HCT116 (cell line): ENCODE results near the gene CHST4. TPM values are rescaled to one million over a fixed set of nuclear protein-coding genes. Genes with fewer than 3 reads are reported as not detected.

Experiments used
- ATAC-seq: fragments of 200-7000 bp; cut with Tn5 transposase; 2 replicates; pipeline ENCODE4 v1.9.1; 2020; ENCODE audit warnings: mild to moderate bottlenecking, moderate library complexity
- BruUV-seq: library from RNA; stranded (reverse); fragments of 400-500 nt; replicated peaks from 2 replicates; lab custom pipeline; 2021; lab: Mats Ljungman, UMichigan
- CTCF ChIA-PET: fragments of 300-600 bp; sonication (Branson Sonifier 250); formaldehyde crosslinking; loops from one replicate; lab custom pipeline; 2021; ENCODE audit warnings: antibody characterized with exemption; lab: Charles Lee
- POLR2A ChIA-PET: fragments of 300-600, 350-600 bp; sonication (Branson Sonifier 250); formaldehyde crosslinking; loops from one replicate; lab custom pipeline; 2021; ENCODE audit warnings: antibody characterized with exemption; lab: Charles Lee
- RAD21 ChIA-PET, 2 experiments: fragments of 300-600 bp; sonication (Branson Sonifier 250); formaldehyde crosslinking; loops; one replicate each; lab custom pipeline; 2023; ENCODE audit warnings: low total read pairs in 2 of 2; ENCODE audit not compliant: uncharacterized antibody in 2 of 2, unreplicated experiment in 2 of 2, low non-redundant PET in 1 of 2; lab: Charles Lee
- DNase-seq: peaks from one replicate; pipeline ENCODE4 v3.0.0-alpha.2; 2010; ENCODE audit warnings: low read depth, low spot score
- H2AFZ ChIP-seq: fragments of 200-600 bp; shearing (Covaris generic), sonication (generic); 2 replicates; pipeline ENCODE4 v1.6.1; 2017; ENCODE audit warnings: low read depth, mixed run types, mixed read lengths, antibody characterized with exemption, low read length; ENCODE audit not compliant: poor library complexity, severe bottlenecking
- H3K27ac ChIP-seq: 2 replicates; pipeline ENCODE4 v1.5.1; 2012; ENCODE audit warnings: low read depth, low read length
- H3K27me3 ChIP-seq: fragments of 200-600 bp; sonication (generic); 2 replicates; pipeline ENCODE4 v1.6.1; 2016; ENCODE audit warnings: mixed run types, low read length, mixed read lengths; ENCODE audit not compliant: insufficient read depth
- H3K36me3 ChIP-seq, 2 experiments: fragments of 200-500 bp in 1 of 2; fragments of 200-600 bp in 1 of 2; sonication (Bioruptor generic) in 1 of 2; sonication (generic) in 1 of 2; 2 replicates each; pipeline versions ENCODE4 v1.5.1 to v1.6.1; 2014 to 2016; ENCODE audit warnings: low read length in 2 of 2, inconsistent platforms in 1 of 2, mixed read lengths in 1 of 2, mixed run types in 1 of 2; ENCODE audit not compliant: insufficient read depth in 2 of 2, control insufficient read depth in 1 of 2
- H3K4me1 ChIP-seq, 2 experiments: fragments of 200-600 bp in 1 of 2; sonication (generic) in 1 of 2; 2 replicates each; pipeline versions ENCODE4 v1.5.1 to v1.6.1; 2012 to 2017; ENCODE audit warnings: low read length in 2 of 2, inconsistent platforms in 1 of 2, mild to moderate bottlenecking in 1 of 2, mixed read lengths in 1 of 2, mixed run types in 1 of 2, moderate library complexity in 1 of 2; ENCODE audit not compliant: insufficient read depth in 2 of 2, control insufficient read depth in 1 of 2
- H3K4me2 ChIP-seq: fragments of 200-600 bp; sonication (generic); 2 replicates; pipeline ENCODE4 v1.6.1; 2017; ENCODE audit warnings: mixed run types, low read length, mixed read lengths
- H3K4me3 ChIP-seq, 2 experiments: fragments of 200-600 bp in 1 of 2; sonication (generic) in 1 of 2; replicated peaks in 1 of 2; 2 replicates each; pipeline ENCODE4 v1.5.1; 2011 to 2016; ENCODE audit warnings: low read length in 2 of 2, control low read depth in 1 of 2, low read depth in 1 of 2, mild to moderate bottlenecking in 1 of 2, mixed read lengths in 1 of 2, mixed run types in 1 of 2
- H3K79me2 ChIP-seq: fragments of 200-600 bp; sonication (generic); 2 replicates; pipeline ENCODE4 v1.6.1; 2017; ENCODE audit warnings: mild to moderate bottlenecking, mixed run types, low read length, moderate library complexity, mixed read lengths; ENCODE audit not compliant: insufficient read depth
- H3K9ac ChIP-seq: fragments of 200-600 bp; sonication (generic); 2 replicates; pipeline ENCODE4 v1.6.1; 2016; ENCODE audit warnings: low read length, mixed read lengths
- H3K9me2 ChIP-seq: fragments of 200-600 bp; sonication (generic), shearing (Covaris generic); 2 replicates; pipeline ENCODE4 v1.6.1; 2017; ENCODE audit warnings: mixed run types, mild to moderate bottlenecking, moderate library complexity; ENCODE audit not compliant: insufficient read depth
- H3K9me3 ChIP-seq, 2 experiments: fragments of 200-500 bp in 1 of 2; fragments of 200-600 bp in 1 of 2; sonication (Bioruptor generic) in 1 of 2; sonication (generic) in 1 of 2; 2 replicates each; pipeline ENCODE4 v1.6.1; 2014 to 2017; ENCODE audit warnings: low read length in 2 of 2, mixed read lengths in 2 of 2, inconsistent platforms in 1 of 2, low read depth in 1 of 2, mild to moderate bottlenecking in 1 of 2, mixed run types in 1 of 2, moderate library complexity in 1 of 2; ENCODE audit not compliant: control insufficient read depth in 1 of 2, insufficient read depth in 1 of 2
- H4K20me1 ChIP-seq: fragments of 200-600 bp; sonication (generic), shearing (Covaris generic); 2 replicates; pipeline ENCODE4 v1.6.1; 2017; ENCODE audit warnings: mixed run types, mild to moderate bottlenecking, moderate library complexity; ENCODE audit not compliant: insufficient read depth
- EZH2phosphoT487 ChIP-seq: fragments of 200-600 bp; IDR thresholded peaks from 2 replicates; pipeline ENCODE4 v1.6.1; 2018; ENCODE audit warnings: antibody characterized with exemption, borderline replicate concordance
- FOSL1 ChIP-seq: IDR thresholded peaks from 2 replicates; pipeline ENCODE4 v1.6.1; 2012; ENCODE audit warnings: low read depth
- SIN3A ChIP-seq: IDR thresholded peaks from 2 replicates; pipeline ENCODE4 v1.6.1; 2012; ENCODE audit warnings: low read depth
- SP1 ChIP-seq: IDR thresholded peaks from 2 replicates; pipeline ENCODE4 v1.6.1; 2012; ENCODE audit warnings: low read depth
- intact Hi-C: fragments of 100-400 bp; cut with micrococcal nuclease; formaldehyde crosslinking; loops from 2 replicates; pipeline ENCODE4 v1.10.0; 2022
- total RNA-seq: library from RNA; stranded (reverse); gene quantifications from one replicate; pipeline ENCODE4 v1.2.1, GENCODE V29; 2021; ENCODE audit not compliant: unreplicated experiment
- TF ChIP-seq, protein P1 (sequence below): IDR thresholded peaks from 2 replicates; pipeline ENCODE4 v1.6.1; 2012
- TF ChIP-seq, protein P2 (sequence below): IDR thresholded peaks from 2 replicates; pipeline ENCODE4 v1.6.1; 2012; ENCODE audit warnings: low read depth
- TF ChIP-seq, protein P3 (sequence below): IDR thresholded peaks from 2 replicates; pipeline ENCODE4 v1.6.1; 2012
- TF ChIP-seq, protein P4 (sequence below), 3 experiments: fragments of 200-600 bp in 1 of 3; sonication (generic) in 1 of 3; IDR thresholded peaks in 2 of 3; conservative IDR thresholded peaks in 1 of 3; 2 replicates each; pipeline ENCODE4 v1.5.1; 2012 to 2017; ENCODE audit warnings: low read depth in 2 of 3, low read length in 2 of 3, antibody characterized with exemption in 1 of 3, borderline replicate concordance in 1 of 3, control low read depth in 1 of 3, mild to moderate bottlenecking in 1 of 3, mixed read lengths in 1 of 3, mixed run types in 1 of 3, moderate library complexity in 1 of 3; ENCODE audit not compliant: insufficient read depth in 1 of 3

The CHST4 gene
- total RNA-seq, 1 experiment from 2014 or later = 0.59 TPM

DNA sequence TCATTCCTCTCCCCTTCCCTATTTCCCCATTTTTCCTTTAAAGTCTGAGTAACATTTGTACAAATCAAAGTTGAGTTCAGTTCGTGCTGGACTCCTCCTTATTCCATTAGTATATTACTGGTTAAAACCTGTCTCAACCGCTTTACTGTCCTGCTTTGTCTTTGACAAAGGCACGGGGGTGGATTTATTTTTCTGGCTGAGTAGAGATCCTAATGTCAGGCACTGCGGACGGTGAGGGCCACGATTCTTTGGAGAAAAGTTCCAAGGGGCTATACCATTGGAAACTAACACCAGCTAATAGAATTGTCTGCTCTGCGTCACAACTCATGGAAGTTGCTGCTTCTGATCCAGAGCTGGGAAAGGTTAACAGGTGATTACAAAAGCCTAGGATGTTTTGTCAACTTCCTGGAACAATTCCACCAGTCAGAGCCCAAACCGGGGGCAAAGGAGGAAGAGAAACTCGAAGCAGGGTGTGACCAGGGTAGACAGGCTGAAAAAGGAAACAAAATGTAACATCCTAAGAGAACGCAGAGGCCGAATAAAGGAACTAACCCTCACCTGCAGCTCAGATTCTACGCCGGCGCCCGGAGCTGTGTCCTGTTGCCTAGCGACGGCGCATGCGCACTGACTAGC lies 38.2 kb downstream of the CHST4 start:
- Histone ChIP-seq H3K9ac (peak overlapping the region; percentile 55), H3K4me3 (peak overlapping the region; percentile 65 to 69), H3K27ac (peak overlapping the region; percentile 31; the same call in 1 of the 2 replicates), H3K79me2 (no peaks in the 10 kb centered on the region), H3K9me2 (no peaks in the 10 kb centered on the region), H3K4me1 (peaks cover 14 to 18% of the 10 kb centered on the region in 2 experiments), H3K4me2 (peak overlapping the region; percentile 85), H2AFZ (peak overlapping the region; percentile 58), H3K36me3 (no peaks in the 10 kb centered on the region), H3K9me3 (no peaks in the 10 kb centered on the region), H3K27me3 (no peaks in the 10 kb centered on the region), H4K20me1 (no peaks in the 10 kb centered on the region)
- POLR2A ChIA-PET = interaction anchor here (0.9 to 1.7 kb wide), 5 partner anchors 9 to 275 kb away, joined by 3 to 13 read pairs (median 5); partner anchors contain the start of gene CMTR2
- TSS peak; percentile 92 for BruUV-seq
- DNase-seq (no peak), ATAC-seq (peak; percentile 6)
- CTCF ChIA-PET = interaction anchor here (0.8 to 3.0 kb wide), 10 partner anchors 9 to 397 kb away, joined by 3 to 105 read pairs (median 4); partner anchors contain the start of gene MARVELD3
- RAD21 ChIA-PET = interaction anchor here (0.9 to 1.5 kb wide), 4 partner anchors 44 to 397 kb away, joined by 3 to 8 read pairs (median 5); no protein-coding TSS in a partner anchor
- intact Hi-C loops = loop anchor here (10.0 kb wide), 1 partner anchor 530 kb away; the partner anchor contains the start of genes DHX38 and TXNL4B
- TF ChIP-seq SIN3A = 0 out of 2 replicates have a peak, but pooled peaks have one; percentile 36
- TF ChIP-seq EZH2phosphoT487 = no peak

DNA sequence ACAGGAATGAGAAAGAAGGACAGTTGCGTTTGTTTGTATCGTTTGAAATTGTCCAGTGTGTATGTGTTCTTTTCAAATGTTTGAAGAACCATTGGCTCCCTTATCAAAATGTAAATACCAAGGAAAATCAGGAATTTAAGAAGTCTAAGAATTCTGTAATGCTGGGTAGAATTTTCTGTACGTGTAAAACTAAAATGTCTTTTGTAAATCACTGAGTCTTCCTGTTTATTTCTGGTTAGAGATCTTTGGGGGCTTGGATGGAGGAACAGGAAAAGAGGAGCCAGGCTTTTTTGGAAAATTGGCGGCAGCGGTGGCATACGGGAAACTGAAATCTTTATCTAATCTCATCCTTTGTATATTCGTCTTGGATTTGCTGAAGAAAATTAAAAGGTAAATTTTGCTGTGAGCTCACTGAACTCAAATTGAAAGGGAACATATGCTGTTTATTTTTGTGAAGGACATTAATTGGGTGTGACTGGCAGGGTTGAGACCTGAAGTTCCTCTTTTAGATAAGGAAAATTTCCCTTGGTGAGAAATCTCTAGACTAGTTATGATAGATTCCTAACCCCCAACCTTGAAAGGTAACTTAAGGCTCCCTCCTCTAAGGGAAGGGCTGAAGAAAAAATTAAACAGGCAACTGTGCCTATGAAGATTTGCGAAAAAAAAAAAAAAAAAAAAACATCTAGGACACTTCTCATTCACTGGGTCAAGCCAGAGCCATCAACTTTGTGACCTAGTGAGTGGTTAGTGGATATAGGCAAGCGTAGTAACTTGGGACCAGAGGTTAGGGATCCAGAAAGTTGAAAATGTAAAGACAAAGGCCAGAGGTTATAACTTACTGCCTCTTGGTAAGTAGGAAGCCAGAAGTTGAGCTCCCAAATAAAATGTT lies 39.8 kb downstream of the CHST4 start:
- peak overlapping the region; percentile 85 for H3K4me2 ChIP-seq
- no peak for DNase-seq
- no peaks in the 10 kb centered on the region for H3K27me3 ChIP-seq
- no peaks in the 10 kb centered on the region for H3K36me3 ChIP-seq
- no peak for ATAC-seq
- H3K79me2 ChIP-seq = no peaks in the 10 kb centered on the region
- POLR2A ChIA-PET = interaction anchor here (0.9 to 1.7 kb wide), 2 partner anchors 42 to 45 kb away, joined by 4 to 13 read pairs; no protein-coding TSS in a partner anchor
- peak overlapping the region; percentile 75 for H3K27ac ChIP-seq
- H3K9ac ChIP-seq = peak overlapping the region; percentile 55
- peak overlapping the region; percentile 65 to 69 for H3K4me3 ChIP-seq
- intact Hi-C loops = loop anchor here (1.0 to 10.0 kb wide), 3 partner anchors 45 to 529 kb away; partner anchors contain the start of genes DHX38 and TXNL4B
- peaks cover 14 to 18% of the 10 kb centered on the region in 2 experiments for H3K4me1 ChIP-seq
- H3K9me3 ChIP-seq = no peaks in the 10 kb centered on the region
- peak overlapping the region; percentile 58 for H2AFZ ChIP-seq
- no peaks in the 10 kb centered on the region for H4K20me1 ChIP-seq
- RAD21 ChIA-PET = interaction anchor here in 1 of 2 experiments (1.2 to 1.5 kb wide), 3 partner anchors 42 to 396 kb away, joined by 3 to 8 read pairs (median 7); no protein-coding TSS in a partner anchor
- CTCF ChIA-PET = interaction anchor here (1.4 to 3.0 kb wide), 4 partner anchors 24 to 395 kb away, joined by 4 to 105 read pairs (median 10); partner anchors contain the start of gene MARVELD3
- no TSS peak for BruUV-seq
- no peaks in the 10 kb centered on the region for H3K9me2 ChIP-seq
- TF ChIP-seq, protein P1, sequence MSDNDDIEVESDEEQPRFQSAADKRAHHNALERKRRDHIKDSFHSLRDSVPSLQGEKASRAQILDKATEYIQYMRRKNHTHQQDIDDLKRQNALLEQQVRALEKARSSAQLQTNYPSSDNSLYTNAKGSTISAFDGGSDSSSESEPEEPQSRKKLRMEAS = no peak
- TF ChIP-seq, protein P2, sequence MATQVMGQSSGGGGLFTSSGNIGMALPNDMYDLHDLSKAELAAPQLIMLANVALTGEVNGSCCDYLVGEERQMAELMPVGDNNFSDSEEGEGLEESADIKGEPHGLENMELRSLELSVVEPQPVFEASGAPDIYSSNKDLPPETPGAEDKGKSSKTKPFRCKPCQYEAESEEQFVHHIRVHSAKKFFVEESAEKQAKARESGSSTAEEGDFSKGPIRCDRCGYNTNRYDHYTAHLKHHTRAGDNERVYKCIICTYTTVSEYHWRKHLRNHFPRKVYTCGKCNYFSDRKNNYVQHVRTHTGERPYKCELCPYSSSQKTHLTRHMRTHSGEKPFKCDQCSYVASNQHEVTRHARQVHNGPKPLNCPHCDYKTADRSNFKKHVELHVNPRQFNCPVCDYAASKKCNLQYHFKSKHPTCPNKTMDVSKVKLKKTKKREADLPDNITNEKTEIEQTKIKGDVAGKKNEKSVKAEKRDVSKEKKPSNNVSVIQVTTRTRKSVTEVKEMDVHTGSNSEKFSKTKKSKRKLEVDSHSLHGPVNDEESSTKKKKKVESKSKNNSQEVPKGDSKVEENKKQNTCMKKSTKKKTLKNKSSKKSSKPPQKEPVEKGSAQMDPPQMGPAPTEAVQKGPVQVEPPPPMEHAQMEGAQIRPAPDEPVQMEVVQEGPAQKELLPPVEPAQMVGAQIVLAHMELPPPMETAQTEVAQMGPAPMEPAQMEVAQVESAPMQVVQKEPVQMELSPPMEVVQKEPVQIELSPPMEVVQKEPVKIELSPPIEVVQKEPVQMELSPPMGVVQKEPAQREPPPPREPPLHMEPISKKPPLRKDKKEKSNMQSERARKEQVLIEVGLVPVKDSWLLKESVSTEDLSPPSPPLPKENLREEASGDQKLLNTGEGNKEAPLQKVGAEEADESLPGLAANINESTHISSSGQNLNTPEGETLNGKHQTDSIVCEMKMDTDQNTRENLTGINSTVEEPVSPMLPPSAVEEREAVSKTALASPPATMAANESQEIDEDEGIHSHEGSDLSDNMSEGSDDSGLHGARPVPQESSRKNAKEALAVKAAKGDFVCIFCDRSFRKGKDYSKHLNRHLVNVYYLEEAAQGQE = no peak
- TF ChIP-seq, protein P3, sequence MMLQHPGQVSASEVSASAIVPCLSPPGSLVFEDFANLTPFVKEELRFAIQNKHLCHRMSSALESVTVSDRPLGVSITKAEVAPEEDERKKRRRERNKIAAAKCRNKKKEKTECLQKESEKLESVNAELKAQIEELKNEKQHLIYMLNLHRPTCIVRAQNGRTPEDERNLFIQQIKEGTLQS = no peak
- TF ChIP-seq, protein P4, sequence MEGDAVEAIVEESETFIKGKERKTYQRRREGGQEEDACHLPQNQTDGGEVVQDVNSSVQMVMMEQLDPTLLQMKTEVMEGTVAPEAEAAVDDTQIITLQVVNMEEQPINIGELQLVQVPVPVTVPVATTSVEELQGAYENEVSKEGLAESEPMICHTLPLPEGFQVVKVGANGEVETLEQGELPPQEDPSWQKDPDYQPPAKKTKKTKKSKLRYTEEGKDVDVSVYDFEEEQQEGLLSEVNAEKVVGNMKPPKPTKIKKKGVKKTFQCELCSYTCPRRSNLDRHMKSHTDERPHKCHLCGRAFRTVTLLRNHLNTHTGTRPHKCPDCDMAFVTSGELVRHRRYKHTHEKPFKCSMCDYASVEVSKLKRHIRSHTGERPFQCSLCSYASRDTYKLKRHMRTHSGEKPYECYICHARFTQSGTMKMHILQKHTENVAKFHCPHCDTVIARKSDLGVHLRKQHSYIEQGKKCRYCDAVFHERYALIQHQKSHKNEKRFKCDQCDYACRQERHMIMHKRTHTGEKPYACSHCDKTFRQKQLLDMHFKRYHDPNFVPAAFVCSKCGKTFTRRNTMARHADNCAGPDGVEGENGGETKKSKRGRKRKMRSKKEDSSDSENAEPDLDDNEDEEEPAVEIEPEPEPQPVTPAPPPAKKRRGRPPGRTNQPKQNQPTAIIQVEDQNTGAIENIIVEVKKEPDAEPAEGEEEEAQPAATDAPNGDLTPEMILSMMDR (IDR thresholded peaks at IDR 0.05 in 2 of 3, conservative IDR thresholded peaks at IDR 0.05 in 1 of 3; ENCODE audit: borderline replicate concordance in 1 of 3, insufficient read depth in 1 of 3, low read depth in 2 of 3, low read length in 2 of 3) = no peak; a peak in 2 of 6 replicates
- no peak for TF ChIP-seq FOSL1
- TF ChIP-seq SP1 = no peak
